NB4 (cell line): ENCODE measurements around the gene ITSN1.

Experiments used
- MYC ChIP-seq: IDR thresholded peaks from 2 replicates; pipeline ENCODE4 v1.6.1; 2011; ENCODE audit warnings: low read depth, low read length
- POLR2A ChIP-seq: IDR thresholded peaks from 2 replicates; pipeline ENCODE4 v1.6.1; 2011; ENCODE audit warnings: mild to moderate bottlenecking; ENCODE audit not compliant: insufficient read length; ENCODE audit errors: extremely low read depth
- TF ChIP-seq, protein P1 (sequence below): IDR thresholded peaks from one replicate; pipeline ENCODE4 v1.5.1; 2012; ENCODE audit warnings: low read depth, low read length

- TF ChIP-seq, protein P1, sequence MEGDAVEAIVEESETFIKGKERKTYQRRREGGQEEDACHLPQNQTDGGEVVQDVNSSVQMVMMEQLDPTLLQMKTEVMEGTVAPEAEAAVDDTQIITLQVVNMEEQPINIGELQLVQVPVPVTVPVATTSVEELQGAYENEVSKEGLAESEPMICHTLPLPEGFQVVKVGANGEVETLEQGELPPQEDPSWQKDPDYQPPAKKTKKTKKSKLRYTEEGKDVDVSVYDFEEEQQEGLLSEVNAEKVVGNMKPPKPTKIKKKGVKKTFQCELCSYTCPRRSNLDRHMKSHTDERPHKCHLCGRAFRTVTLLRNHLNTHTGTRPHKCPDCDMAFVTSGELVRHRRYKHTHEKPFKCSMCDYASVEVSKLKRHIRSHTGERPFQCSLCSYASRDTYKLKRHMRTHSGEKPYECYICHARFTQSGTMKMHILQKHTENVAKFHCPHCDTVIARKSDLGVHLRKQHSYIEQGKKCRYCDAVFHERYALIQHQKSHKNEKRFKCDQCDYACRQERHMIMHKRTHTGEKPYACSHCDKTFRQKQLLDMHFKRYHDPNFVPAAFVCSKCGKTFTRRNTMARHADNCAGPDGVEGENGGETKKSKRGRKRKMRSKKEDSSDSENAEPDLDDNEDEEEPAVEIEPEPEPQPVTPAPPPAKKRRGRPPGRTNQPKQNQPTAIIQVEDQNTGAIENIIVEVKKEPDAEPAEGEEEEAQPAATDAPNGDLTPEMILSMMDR: no peak
- no peak for TF ChIP-seq POLR2A
- TF ChIP-seq MYC: no peak
Observed at GRCh38 chr21:33695813-33696212, 53.5 kb downstream of the ITSN1 start.
